ENCODE results near the gene SELE.

SELE gene

DNA sequence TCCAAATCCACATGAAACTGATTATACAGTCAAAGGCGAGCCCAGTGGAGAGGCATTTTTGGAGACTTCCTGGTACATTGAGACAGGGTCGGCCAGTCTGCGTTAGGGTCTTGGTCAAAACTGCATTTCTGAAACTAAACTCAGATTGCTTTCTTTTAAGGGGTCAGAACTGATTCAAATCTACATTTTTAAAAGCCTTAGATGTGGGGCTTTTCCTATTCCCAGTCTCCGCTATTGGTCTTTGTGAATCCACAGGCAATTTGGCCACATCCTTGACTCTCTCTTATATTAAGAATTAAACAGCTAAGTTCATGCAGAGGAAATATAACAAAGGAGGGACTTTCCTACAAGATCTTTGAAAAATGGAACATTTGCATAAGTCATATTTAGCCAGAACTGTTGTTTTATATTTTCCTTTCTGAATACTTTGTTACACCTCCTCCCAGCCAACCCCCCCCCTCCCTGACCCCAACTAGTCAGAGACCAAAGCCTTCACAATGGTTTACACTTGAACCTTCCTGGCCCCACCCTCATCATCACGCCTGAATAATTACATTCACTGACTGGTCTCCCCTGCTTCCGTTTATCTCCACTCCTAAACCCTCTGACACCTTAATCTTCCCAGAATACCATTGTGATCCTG is 53.4 kb downstream of the SELE start:
- DNase-seq, result peak; percentile 86

DNA sequence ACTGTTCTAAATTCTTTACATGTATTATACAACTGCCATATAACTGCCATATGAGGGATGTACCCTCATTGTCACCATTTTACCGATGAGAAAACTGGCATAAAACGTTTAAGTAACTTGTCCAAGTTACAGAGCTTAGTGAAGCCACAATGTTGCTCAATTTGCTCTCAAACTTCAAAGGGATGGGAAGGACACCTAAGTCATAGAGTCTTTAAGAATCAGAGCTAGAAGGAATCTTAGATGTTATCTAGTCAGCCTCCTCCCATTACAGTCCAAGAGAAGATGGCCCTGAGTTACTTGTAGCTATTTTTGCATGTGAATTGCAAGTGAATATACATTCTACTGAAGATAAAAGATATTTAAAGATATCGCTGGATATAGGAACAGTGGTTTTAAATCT is 54.2 kb downstream of the SELE start:
- no peak for DNase-seq

DNA sequence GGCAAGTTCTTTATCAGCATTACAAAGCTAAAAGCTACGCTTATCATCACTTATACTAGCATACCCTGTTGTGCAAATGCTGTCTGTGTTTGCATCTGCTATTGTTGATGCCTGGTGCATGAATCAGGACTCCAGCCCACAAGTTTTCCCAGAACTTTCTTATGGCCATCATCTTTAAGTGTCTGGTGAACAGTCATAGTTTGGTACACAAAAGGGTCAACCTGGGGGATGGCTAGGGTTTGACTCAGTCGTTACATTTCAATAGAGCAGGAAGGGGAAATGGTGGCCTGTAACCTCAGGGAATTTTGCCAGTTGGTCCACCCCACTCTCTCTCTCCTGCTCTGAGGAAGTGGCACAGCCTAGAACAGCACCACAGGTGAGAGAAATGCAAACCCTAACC is 57.9 kb downstream of the SELE start:
- DNase-seq, result no peak

Measured in CD4-positive, alpha-beta T cell treated with Interleukin-4 for 4 hours (primary cell).